IMR-90 (cell line): Measurements from ENCODE around the gene ABI3BP. TPM values are rescaled to one million over a fixed set of nuclear protein-coding genes. Genes with fewer than 3 reads are reported as not detected.

Source experiments
- ATAC-seq: fragments of 200-7000 bp; cut with Tn5 transposase; 2 replicates; pipeline ENCODE4 v1.9.1; 2020; ENCODE audit warnings: low read depth, mild to moderate bottlenecking, moderate library complexity
- BruUV-seq: library from RNA; stranded (reverse); fragments of 400-500 nt; replicated peaks from 2 replicates; lab custom pipeline; 2021; lab: Mats Ljungman, UMichigan
- CTCF ChIA-PET: fragments of 300-600 bp; formaldehyde crosslinking; extraction: SDS; loops from one replicate; lab custom pipeline; 2021; ENCODE audit warnings: antibody characterized with exemption; lab: Yijun Ruan, JAX
- POLR2A ChIA-PET: fragments of 300-600 bp; sonication (Branson Sonifier 250); formaldehyde crosslinking; loops from one replicate; lab custom pipeline; 2022; ENCODE audit warnings: antibody characterized with exemption; ENCODE audit not compliant: unreplicated experiment; lab: Charles Lee
- DNase-seq: peaks from one replicate; pipeline ENCODE4 v3.0.0; 2013
- H2AFZ ChIP-seq: replicated peaks from 2 replicates; pipeline ENCODE3; 2013; ENCODE audit warnings: low read length, mild to moderate bottlenecking; ENCODE audit not compliant: poor library complexity
- H2AK5ac ChIP-seq: 2 replicates; pipeline ENCODE4 v1.6.1; 2013; ENCODE audit warnings: low read depth, low read length, inconsistent platforms
- H2AK9ac ChIP-seq: replicated peaks from 2 replicates; pipeline ENCODE3; 2013; ENCODE audit warnings: mild to moderate bottlenecking, low read depth, low read length, moderate library complexity; ENCODE audit not compliant: poor library complexity
- H2BK120ac ChIP-seq: 2 replicates; pipeline ENCODE4 v1.6.1; 2013; ENCODE audit warnings: low read depth, low read length, inconsistent platforms
- H2BK15ac ChIP-seq: 3 replicates; pipeline ENCODE4 v1.6.1; 2013; ENCODE audit warnings: low read depth, low read length, inconsistent platforms
- H2BK20ac ChIP-seq: 2 replicates; pipeline ENCODE4 v1.6.1; 2013; ENCODE audit warnings: low read depth, mild to moderate bottlenecking, inconsistent platforms, low read length, moderate library complexity
- H2BK5ac ChIP-seq: 2 replicates; pipeline ENCODE4 v1.6.1; 2013; ENCODE audit warnings: mild to moderate bottlenecking, low read depth, low read length, inconsistent platforms; ENCODE audit not compliant: poor library complexity, severe bottlenecking
- H3K14ac ChIP-seq: replicated peaks from 2 replicates; pipeline ENCODE4 v1.6.1; 2013; ENCODE audit warnings: low read depth, low read length, inconsistent platforms
- H3K18ac ChIP-seq: 2 replicates; pipeline ENCODE4 v1.6.1; 2013; ENCODE audit warnings: low read depth, low read length, control low read depth
- H3K23ac ChIP-seq: 2 replicates; pipeline ENCODE4 v1.6.1; 2013; ENCODE audit warnings: low read depth, low read length, inconsistent platforms
- H3K27ac ChIP-seq: 2 replicates; pipeline ENCODE4 v1.5.1; 2013; ENCODE audit warnings: mild to moderate bottlenecking, control low read depth, low read length; ENCODE audit not compliant: insufficient read depth
- H3K27me3 ChIP-seq: 2 replicates; pipeline ENCODE4 v1.6.1; 2013; ENCODE audit warnings: low read length; ENCODE audit not compliant: control insufficient read depth, insufficient read depth
- H3K36me3 ChIP-seq: 2 replicates; pipeline ENCODE4 v1.6.1; 2013; ENCODE audit warnings: low read length, mixed read lengths; ENCODE audit not compliant: control insufficient read depth, insufficient read depth
- H3K4ac ChIP-seq: 2 replicates; pipeline ENCODE4 v1.6.1; 2013; ENCODE audit warnings: low read depth, low read length, inconsistent platforms
- H3K4me1 ChIP-seq: 2 replicates; pipeline ENCODE4 v1.6.1; 2013; ENCODE audit warnings: low read length, mixed read lengths; ENCODE audit not compliant: control insufficient read depth, insufficient read depth
- H3K4me2 ChIP-seq: 2 replicates; pipeline ENCODE4 v1.6.1; 2013; ENCODE audit warnings: low read depth, mild to moderate bottlenecking, control low read depth, low read length, moderate library complexity
- H3K4me3 ChIP-seq: 2 replicates; pipeline ENCODE4 v1.5.1; 2013; ENCODE audit warnings: low read depth, mild to moderate bottlenecking, control low read depth, low read length, moderate library complexity; ENCODE audit not compliant: insufficient read depth
- H3K56ac ChIP-seq: 2 replicates; pipeline ENCODE4 v1.6.1; 2013; ENCODE audit warnings: low read length, inconsistent platforms; ENCODE audit not compliant: insufficient read depth; ENCODE audit errors: extremely low read depth
- H3K79me1 ChIP-seq, 2 experiments: 2 replicates each; pipeline ENCODE4 v1.6.1; 2013; ENCODE audit warnings: low read length in 2 of 2, inconsistent platforms in 1 of 2, low read depth in 1 of 2
- H3K9ac ChIP-seq: 2 replicates; pipeline ENCODE4 v1.6.1; 2013; ENCODE audit warnings: low read depth, low read length, control low read depth
- H3K9me1 ChIP-seq: 2 replicates; pipeline ENCODE4 v1.6.1; 2013; ENCODE audit warnings: low read length, inconsistent platforms; ENCODE audit not compliant: insufficient read depth
- H3K9me3 ChIP-seq: 2 replicates; pipeline ENCODE4 v1.6.1; 2013; ENCODE audit warnings: low read length; ENCODE audit not compliant: control insufficient read depth, insufficient read depth
- H4K20me1 ChIP-seq: 2 replicates; pipeline ENCODE4 v1.6.1; 2013; ENCODE audit warnings: low read length, inconsistent platforms; ENCODE audit not compliant: insufficient read depth
- H4K5ac ChIP-seq: 2 replicates; pipeline ENCODE4 v1.6.1; 2013; ENCODE audit warnings: mild to moderate bottlenecking, low read depth, low read length, control low read depth
- H4K8ac ChIP-seq, 2 experiments: 2 replicates each; pipeline ENCODE4 v1.6.1; 2013; ENCODE audit warnings: low read depth in 2 of 2, low read length in 2 of 2, control low read depth in 1 of 2, inconsistent platforms in 1 of 2
- H4K91ac ChIP-seq: 2 replicates; pipeline ENCODE4 v1.6.1; 2013; ENCODE audit warnings: low read depth, low read length, inconsistent platforms; ENCODE audit not compliant: insufficient read depth
- BHLHE40 ChIP-seq: fragments of 150-350 bp; IDR thresholded peaks from 2 replicates; pipeline ENCODE4 v1.6.1; 2016; ENCODE audit warnings: mild to moderate bottlenecking, low read depth, low read length
- CEBPB ChIP-seq: IDR thresholded peaks from 2 replicates; pipeline ENCODE4 v1.6.1; 2012; ENCODE audit warnings: low read depth, low read length, improper control_type of control experiment
- MAFK ChIP-seq: IDR thresholded peaks from 2 replicates; pipeline ENCODE4 v1.6.1; 2012; ENCODE audit warnings: low read depth, low read length, improper control_type of control experiment
- MXI1 ChIP-seq: IDR thresholded peaks from 2 replicates; pipeline ENCODE4 v1.6.1; 2012; ENCODE audit warnings: low read depth, mild to moderate bottlenecking, low read length, moderate library complexity, borderline replicate concordance
- POLR2A ChIP-seq: IDR thresholded peaks from 2 replicates; pipeline ENCODE4 v1.6.1; 2012; ENCODE audit warnings: mild to moderate bottlenecking, low read depth, low read length
- RCOR1 ChIP-seq: IDR thresholded peaks from 2 replicates; pipeline ENCODE4 v1.6.1; 2012; ENCODE audit warnings: mild to moderate bottlenecking, low read length, improper control_type of control experiment; ENCODE audit not compliant: insufficient replicate concordance
- SMC3 ChIP-seq: fragments of 150-350 bp; IDR thresholded peaks from 2 replicates; pipeline ENCODE4 v1.6.1; 2016; ENCODE audit warnings: low read depth, mild to moderate bottlenecking, antibody characterized with exemption, low read length, moderate library complexity
- dilution Hi-C: fragments of 300-500 bp; cut with HindIII; formaldehyde crosslinking; loops from one replicate; pipeline ENCODE4 v1.14.3; 2018; ENCODE audit warnings: low sequenced_read_pairs; ENCODE audit not compliant: unreplicated experiment
- in situ Hi-C: fragments of 300-500 bp; cut with MboI; formaldehyde crosslinking; loops from 3 replicates; pipeline ENCODE4 v1.14.3; 2019; ENCODE audit warnings: low sequenced_read_pairs, inconsistent platforms, mixed read lengths
- intact Hi-C: fragments of 100-400 bp; cut with micrococcal nuclease; formaldehyde crosslinking; loops from 2 replicates; pipeline ENCODE4 v1.10.0; 2022
- polyA plus RNA-seq, 3 experiments: library from polyadenylated mRNA; depleted of rRNA; stranded (reverse); fragments of >200 nt; gene quantifications; 2 replicates each; pipeline ENCODE4 v1.2.3, GENCODE V29; 2012; ENCODE audit warnings: low replicate concordance in 1 of 3
- total RNA-seq: library from RNA; depleted of rRNA; stranded (reverse); fragments of >200 nt; gene quantifications from 2 replicates; pipeline ENCODE4 v1.2.3, GENCODE V29; 2012
- TF ChIP-seq, protein P1 (sequence below): fragments of 150-350 bp; IDR thresholded peaks from 2 replicates; pipeline ENCODE4 v1.6.1; 2017; ENCODE audit warnings: mild to moderate bottlenecking, antibody characterized with exemption, low read length, low read depth

The ABI3BP gene
- total and polyA plus RNA-seq, 2 of the 4 experiments (the other 2 are of a cell fraction): 3.0 to 26.7 TPM

DNA sequence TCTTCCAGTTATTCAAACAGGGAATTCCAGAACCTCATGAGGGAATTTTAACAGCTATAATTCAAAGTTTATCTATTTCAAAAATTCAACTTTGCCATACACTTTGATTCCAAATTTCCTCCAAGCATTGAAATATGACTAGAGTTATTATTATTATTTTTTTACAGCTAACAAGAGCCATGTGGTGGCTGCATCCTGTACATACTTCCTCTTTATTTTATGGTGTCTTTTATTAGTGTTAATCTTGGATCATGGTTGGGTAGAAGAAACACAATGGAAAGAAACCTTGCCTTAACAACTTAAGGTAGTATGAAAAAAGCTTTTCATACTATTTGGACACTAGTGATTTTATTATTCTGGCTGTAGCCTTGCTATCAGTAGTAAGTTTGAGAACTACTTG, 231.3 kb downstream of the ABI3BP start:
- 0 out of 2 replicates have a peak, but pooled peaks cover 1% of the 10 kb centered on the region for H3K36me3 ChIP-seq
- dilution Hi-C loops: no loop called here
- POLR2A ChIA-PET: no interaction called here
- intact Hi-C loops: loop anchor here (5.0 kb wide), 1 partner anchor 35 kb away; no protein-coding TSS in a partner anchor
- no peaks in the 10 kb centered on the region for H3K79me1 ChIP-seq
- no peak overlapping the region for H3K9ac ChIP-seq
- DNase-seq (no peak), ATAC-seq (no peak)
- no peaks in the 10 kb centered on the region for H3K9me1 ChIP-seq
- H3K4me2 ChIP-seq: no peak overlapping the region
- no peaks in the 10 kb centered on the region for H4K20me1 ChIP-seq
- no TSS peak for BruUV-seq
- H4K8ac ChIP-seq: no peak overlapping the region
- TF ChIP-seq BHLHE40: no peak
- TF ChIP-seq, protein P1, sequence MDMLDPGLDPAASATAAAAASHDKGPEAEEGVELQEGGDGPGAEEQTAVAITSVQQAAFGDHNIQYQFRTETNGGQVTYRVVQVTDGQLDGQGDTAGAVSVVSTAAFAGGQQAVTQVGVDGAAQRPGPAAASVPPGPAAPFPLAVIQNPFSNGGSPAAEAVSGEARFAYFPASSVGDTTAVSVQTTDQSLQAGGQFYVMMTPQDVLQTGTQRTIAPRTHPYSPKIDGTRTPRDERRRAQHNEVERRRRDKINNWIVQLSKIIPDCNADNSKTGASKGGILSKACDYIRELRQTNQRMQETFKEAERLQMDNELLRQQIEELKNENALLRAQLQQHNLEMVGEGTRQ: no peak
- TF ChIP-seq CEBPB: no peak
- TF ChIP-seq MXI1: no peak
- TF ChIP-seq SMC3: no peak
- TF ChIP-seq MAFK: no peak
- no peak for TF ChIP-seq RCOR1
- TF ChIP-seq POLR2A: no peak
- no peaks in the 10 kb centered on the region for H3K4me1 ChIP-seq
- no peak overlapping the region for H3K23ac ChIP-seq
- no peaks in the 10 kb centered on the region for H3K9me3 ChIP-seq
- H2AK5ac ChIP-seq: no peak overlapping the region
- CTCF ChIA-PET: interaction anchor here (0.8 kb wide), 1 partner anchor 16 kb away, joined by 3 read pairs; no protein-coding TSS in a partner anchor
- H2BK5ac ChIP-seq: no peak overlapping the region
- H2BK15ac ChIP-seq: no peak overlapping the region
- H4K5ac ChIP-seq: no peak overlapping the region
- no peak overlapping the region for H2BK20ac ChIP-seq
- H2BK120ac ChIP-seq: no peak overlapping the region
- in situ Hi-C loops: no loop called here
- H4K91ac ChIP-seq: no peak overlapping the region
- no peak overlapping the region for H2AFZ ChIP-seq
- no peaks in the 10 kb centered on the region; the same call in 1 of the 2 replicates for H3K27me3 ChIP-seq
- H3K4ac ChIP-seq: no peak overlapping the region
- no peak overlapping the region for H3K56ac ChIP-seq
- H3K18ac ChIP-seq: no peak overlapping the region
- no peak overlapping the region for H2AK9ac ChIP-seq
- H3K4me3 ChIP-seq: no peak overlapping the region
- no peak overlapping the region for H3K27ac ChIP-seq
- H3K14ac ChIP-seq: no peak overlapping the region
